Measurements from ENCODE around the gene SLC9A1. TPM values are rescaled to one million over a fixed set of nuclear protein-coding genes. Genes with fewer than 3 reads are reported as not detected.

The SLC9A1 gene
- total and polyA plus RNA-seq, 2 experiments from 2014 or later, result 8.5 to 23.7 TPM

- Histone ChIP-seq H3K79me2 (ENCODE audit: insufficient read depth) (peaks cover 98% of the 10 kb centered on the region), H3F3A (ENCODE audit: insufficient read depth) (no peaks in the 10 kb centered on the region), H4K20me1 (ENCODE audit: insufficient read depth) (no peaks in the 10 kb centered on the region), H2AFZ (no peak overlapping the region), H3K9me3 (ENCODE audit: low read depth) (no peaks in the 10 kb centered on the region), H3K27ac (0 out of 2 replicates have a peak overlapping the region, but pooled peaks have one; percentile 7), H3K36me3 (ENCODE audit: low read depth) (no peaks in the 10 kb centered on the region), H3K9ac (no peak overlapping the region), H3K4me1 (ENCODE audit: insufficient read depth) (peaks cover 13% of the 10 kb centered on the region), H3K9me2 (ENCODE audit: insufficient read depth) (no peaks in the 10 kb centered on the region), H3K4me3 (no peak overlapping the region), H3K4me2 (ENCODE audit: unreplicated experiment) (peak overlapping the region; percentile 16), H3K27me3 (replicated peaks; ENCODE audit: insufficient read depth) (no peaks in the 10 kb centered on the region)
- in situ Hi-C loops (cut with MboI), result no loop called here
- WGBS, 2 experiments (ENCODE audit: low coverage in 1 of 2, low lambda C conversion rate in 2 of 2, missing lambda C conversion rate in 2 of 2), result 52 to 55% methylated on average over 11 of the region's 11 CpGs
- TF ChIP-seq EZH2 (IDR thresholded peaks at IDR 0.05; ENCODE audit: insufficient read depth, poor library complexity, severe bottlenecking) (no peak), EZH2phosphoT487 (IDR thresholded peaks at IDR 0.05; ENCODE audit: insufficient read depth, low read depth) (no peak)
- DNase-seq, result peak; percentile 43
These were observed 17.9 kb downstream of the SLC9A1 start for GRCh38 chr1:27136998-27137542.

- peaks cover 92% of the 10 kb centered on the region for H3K79me2 ChIP-seq (ENCODE audit: insufficient read depth)
- WGBS, 2 experiments (ENCODE audit: low coverage in 1 of 2, low lambda C conversion rate in 2 of 2, missing lambda C conversion rate in 2 of 2), result 30 to 38% methylated on average over 3 of the region's 3 CpGs
These were observed 18.7 kb downstream of the SLC9A1 start for GRCh38 chr1:27136236-27136551.

GRCh38 chr1:27135541-27136235, 19.2 kb downstream of the SLC9A1 start:
- no peak for DNase-seq
- 46 to 49% methylated on average over 5 of the region's 5 CpGs for WGBS, 2 experiments (ENCODE audit: low coverage in 1 of 2, low lambda C conversion rate in 2 of 2, missing lambda C conversion rate in 2 of 2)
- Histone ChIP-seq H3K27me3 (replicated peaks; ENCODE audit: insufficient read depth) (no peaks in the 10 kb centered on the region), H3K27ac (no peak overlapping the region), H3F3A (ENCODE audit: insufficient read depth) (no peaks in the 10 kb centered on the region), H2AFZ (no peak overlapping the region), H3K9me2 (ENCODE audit: insufficient read depth) (no peaks in the 10 kb centered on the region), H3K9me3 (ENCODE audit: low read depth) (no peaks in the 10 kb centered on the region), H3K36me3 (ENCODE audit: low read depth) (no peaks in the 10 kb centered on the region), H3K4me1 (ENCODE audit: insufficient read depth) (peaks cover 13% of the 10 kb centered on the region), H3K4me3 (no peak overlapping the region), H3K4me2 (ENCODE audit: unreplicated experiment) (no peak overlapping the region), H3K9ac (no peak overlapping the region), H4K20me1 (ENCODE audit: insufficient read depth) (no peaks in the 10 kb centered on the region), H3K79me2 (ENCODE audit: insufficient read depth) (peaks cover 91% of the 10 kb centered on the region)
- in situ Hi-C loops (cut with MboI), result no loop called here
- no peak for TF ChIP-seq EZH2phosphoT487 (IDR thresholded peaks at IDR 0.05; ENCODE audit: insufficient read depth, low read depth)
- TF ChIP-seq EZH2 (IDR thresholded peaks at IDR 0.05; ENCODE audit: insufficient read depth, poor library complexity, severe bottlenecking), result no peak

More at GRCh38 chr1:27136236-27136551, 18.7 kb downstream of the SLC9A1 start:
- no peak overlapping the region for H3K4me2 ChIP-seq (ENCODE audit: unreplicated experiment)
- H3K4me1 ChIP-seq (ENCODE audit: insufficient read depth), result peaks cover 13% of the 10 kb centered on the region
- H4K20me1 ChIP-seq (ENCODE audit: insufficient read depth), result no peaks in the 10 kb centered on the region
- H3K27ac ChIP-seq, result no peak overlapping the region
- no peaks in the 10 kb centered on the region for H3K9me2 ChIP-seq (ENCODE audit: insufficient read depth)
- H2AFZ ChIP-seq, result no peak overlapping the region
- H3K4me3 ChIP-seq, result no peak overlapping the region
- no peak overlapping the region for H3K9ac ChIP-seq
- no peaks in the 10 kb centered on the region for H3K27me3 ChIP-seq (replicated peaks; ENCODE audit: insufficient read depth)
- DNase-seq, result peak; percentile 48
- no peaks in the 10 kb centered on the region for H3F3A ChIP-seq (ENCODE audit: insufficient read depth)
- no peak for TF ChIP-seq EZH2phosphoT487 (IDR thresholded peaks at IDR 0.05; ENCODE audit: insufficient read depth, low read depth)
- TF ChIP-seq EZH2 (IDR thresholded peaks at IDR 0.05; ENCODE audit: insufficient read depth, poor library complexity, severe bottlenecking), result no peak
- in situ Hi-C loops (cut with MboI), result no loop called here
- H3K36me3 ChIP-seq (ENCODE audit: low read depth), result no peaks in the 10 kb centered on the region
- no peaks in the 10 kb centered on the region for H3K9me3 ChIP-seq (ENCODE audit: low read depth)

- Histone ChIP-seq H3K4me1 (ENCODE audit: insufficient read depth) (peaks cover 13% of the 10 kb centered on the region), H2AFZ (no peak overlapping the region), H3K4me3 (no peak overlapping the region), H3K27me3 (replicated peaks; ENCODE audit: insufficient read depth) (no peaks in the 10 kb centered on the region), H3K79me2 (ENCODE audit: insufficient read depth) (peaks cover 86% of the 10 kb centered on the region), H3F3A (ENCODE audit: insufficient read depth) (no peaks in the 10 kb centered on the region), H3K36me3 (ENCODE audit: low read depth) (no peaks in the 10 kb centered on the region), H3K27ac (no peak overlapping the region), H3K9me3 (ENCODE audit: low read depth) (no peaks in the 10 kb centered on the region), H4K20me1 (ENCODE audit: insufficient read depth) (no peaks in the 10 kb centered on the region), H3K4me2 (ENCODE audit: unreplicated experiment) (no peak overlapping the region), H3K9me2 (ENCODE audit: insufficient read depth) (no peaks in the 10 kb centered on the region), H3K9ac (no peak overlapping the region)
- in situ Hi-C loops (cut with MboI), result no loop called here
- 95 to 97% methylated on average over 6 of the region's 6 CpGs for WGBS, 2 experiments (ENCODE audit: low coverage in 1 of 2, low lambda C conversion rate in 2 of 2, missing lambda C conversion rate in 2 of 2)
- no peak for TF ChIP-seq EZH2 (IDR thresholded peaks at IDR 0.05; ENCODE audit: insufficient read depth, poor library complexity, severe bottlenecking)
- TF ChIP-seq EZH2phosphoT487 (IDR thresholded peaks at IDR 0.05; ENCODE audit: insufficient read depth, low read depth), result no peak
- no peak for DNase-seq
These were observed 20.9 kb downstream of the SLC9A1 start for GRCh38 chr1:27133991-27134390.

Measured in GM23248 (cell line).